ENCODE measurements around the gene CPLX3.

CPLX3 gene

DNA sequence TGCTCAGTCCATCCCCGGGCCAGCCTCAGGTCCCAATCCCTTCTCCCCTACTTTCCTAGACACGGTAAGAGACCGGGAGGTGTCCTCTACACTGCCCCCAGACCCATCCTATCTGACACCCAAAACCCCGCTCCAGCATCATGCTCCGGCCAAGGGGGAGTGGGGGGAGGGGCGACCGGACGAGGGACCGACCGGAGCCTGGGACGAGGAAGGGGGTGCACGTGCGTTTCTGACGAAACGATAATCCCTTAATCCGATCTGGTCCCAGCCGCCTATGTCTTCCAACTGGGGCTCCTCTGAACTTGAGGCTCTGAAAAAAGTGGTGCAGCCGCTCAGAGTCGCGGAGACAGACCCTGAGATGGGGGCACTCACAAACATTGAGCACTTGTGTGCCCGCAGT, 494 bp downstream of the CPLX3 start:
- H3K4me3 ChIP-seq (ENCODE audit: low read depth, low read length): no peak overlapping the region
- no peak for TF ChIP-seq CTCF (IDR thresholded peaks at IDR 0.05; ENCODE audit: low read depth, low read length)

GRCh38 chr15:74827614-74828013, 1.2 kb downstream of the CPLX3 start:
- no peak for TF ChIP-seq CTCF (IDR thresholded peaks at IDR 0.05; ENCODE audit: low read depth, low read length)

DNA sequence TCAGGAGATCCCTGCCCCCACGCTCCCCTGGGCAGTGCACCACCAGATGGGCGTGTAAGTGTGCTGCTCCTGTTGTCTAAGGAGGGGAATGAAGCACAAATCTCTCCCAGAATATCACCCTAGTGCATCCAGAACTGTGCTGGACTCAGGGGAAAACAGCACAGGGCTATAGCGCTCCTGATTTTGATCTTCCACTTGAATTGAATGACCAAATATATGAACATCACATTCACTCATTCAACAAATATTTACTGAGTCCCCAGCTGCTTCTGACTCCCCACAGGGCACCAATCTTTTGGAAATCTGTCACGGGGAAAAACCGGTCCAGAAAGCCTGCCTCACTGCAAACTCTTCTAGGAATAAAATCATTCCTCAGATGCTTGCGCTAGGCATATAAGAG, 2.4 kb downstream of the CPLX3 start:
- H3K4me3 ChIP-seq (ENCODE audit: low read depth, low read length): no peak overlapping the region
- no peak for TF ChIP-seq CTCF (IDR thresholded peaks at IDR 0.05; ENCODE audit: low read depth, low read length)

More at GRCh38 chr15:74827614-74828013, 1.2 kb downstream of the CPLX3 start:
- H3K4me3 ChIP-seq (ENCODE audit: low read depth, low read length): no peak overlapping the region

DNA sequence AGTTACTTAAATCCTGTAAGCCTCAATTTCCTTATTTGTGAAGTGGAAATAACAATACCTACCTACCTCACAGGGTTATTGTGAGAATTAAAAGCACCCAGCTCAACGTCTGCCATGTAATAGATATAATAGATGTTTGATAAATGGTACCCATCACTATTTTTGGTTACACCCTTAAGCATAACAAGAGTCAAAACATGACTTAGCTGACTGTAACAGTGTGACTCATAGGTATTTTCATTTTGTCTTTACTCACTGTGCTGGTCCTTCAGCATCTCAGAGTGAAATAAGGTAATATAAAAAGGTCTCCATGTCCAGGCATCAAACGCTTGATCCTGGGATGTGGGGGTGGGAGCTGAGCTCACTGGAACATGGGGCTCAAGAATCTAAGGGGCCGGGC, 3.1 kb downstream of the CPLX3 start:
- no peak overlapping the region for H3K4me3 ChIP-seq (ENCODE audit: low read depth, low read length)
- no peak for TF ChIP-seq CTCF (IDR thresholded peaks at IDR 0.05; ENCODE audit: low read depth, low read length)

DNA sequence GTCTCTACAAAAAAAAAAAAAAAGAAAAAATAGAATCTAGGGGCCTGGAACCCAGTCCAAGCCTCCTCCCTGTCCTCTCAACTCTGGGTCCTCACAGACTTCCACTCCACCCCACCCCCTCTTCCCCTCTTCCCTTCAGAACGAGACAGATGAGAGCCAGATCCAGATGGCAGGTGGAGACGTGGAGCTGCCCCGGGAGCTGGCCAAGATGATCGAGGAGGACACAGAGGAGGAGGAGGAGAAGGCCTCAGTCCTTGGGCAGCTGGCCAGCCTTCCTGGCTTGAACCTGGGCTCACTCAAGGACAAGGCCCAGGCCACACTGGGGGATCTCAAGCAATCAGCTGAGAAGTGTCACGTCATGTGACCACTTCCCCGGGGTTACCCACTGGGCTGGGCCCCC, 3.6 kb downstream of the CPLX3 start:
- no peak for TF ChIP-seq CTCF (IDR thresholded peaks at IDR 0.05; ENCODE audit: low read depth, low read length)
- H3K4me3 ChIP-seq (ENCODE audit: low read depth, low read length): no peak overlapping the region

DNA sequence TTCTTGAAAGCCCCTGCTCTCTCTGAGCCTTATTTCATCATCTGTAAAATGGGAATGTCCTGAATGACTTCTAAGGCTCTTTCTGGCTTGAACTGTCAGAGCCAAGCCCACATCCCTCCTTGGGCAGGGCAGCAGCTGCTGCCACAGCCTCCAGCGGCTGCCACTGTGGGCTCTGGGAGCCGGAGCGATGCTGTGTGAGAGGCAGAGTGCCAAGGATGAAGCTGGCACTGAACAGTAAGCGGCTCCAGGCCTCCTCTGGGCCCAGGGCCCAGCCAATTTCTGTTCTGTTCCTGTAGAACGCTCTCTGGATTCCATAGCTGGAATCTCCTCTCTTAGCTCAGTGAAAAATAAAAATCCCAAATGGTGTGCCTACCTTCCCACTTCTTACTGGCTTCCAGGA, 4.4 kb downstream of the CPLX3 start:
- no peak for TF ChIP-seq CTCF (IDR thresholded peaks at IDR 0.05; ENCODE audit: low read depth, low read length)
- no peak overlapping the region for H3K4me3 ChIP-seq (ENCODE audit: low read depth, low read length)

GRCh38 chr15:74831813-74832495, 5.5 kb downstream of the CPLX3 start:
- TF ChIP-seq CTCF (IDR thresholded peaks at IDR 0.05; ENCODE audit: low read depth, low read length): no peak
- H3K4me3 ChIP-seq (ENCODE audit: low read depth, low read length): no peak overlapping the region

All from WI38 (cell line).